B cell (primary cell): ENCODE results near the gene ANLN. TPM values are rescaled to one million over a fixed set of nuclear protein-coding genes. Genes with fewer than 3 reads are reported as not detected.

Experiments used
- ATAC-seq: fragments of 200-7000 bp; cut with Tn5 transposase; one replicate; pipeline ENCODE4 v1.10.0; 2021; ENCODE audit warnings: low read depth, mild to moderate bottlenecking, moderate number of reproducible peaks, moderate library complexity
- CTCF ChIA-PET: fragments of 350-600 bp; sonication (Branson Sonifier 250); formaldehyde crosslinking; loops from one replicate; lab custom pipeline; 2021; ENCODE audit warnings: antibody characterized with exemption, inconsistent platforms; lab: Charles Lee
- POLR2A ChIA-PET: fragments of 350-600 bp; sonication (Branson Sonifier 250); formaldehyde crosslinking; loops from one replicate; lab custom pipeline; 2021; ENCODE audit warnings: antibody characterized with exemption; lab: Charles Lee
- DNase-seq: peaks from one replicate; pipeline ENCODE4 v3.0.0; 2013
- H2AFZ ChIP-seq: 2 replicates; pipeline ENCODE4 v1.6.1; 2012; ENCODE audit warnings: mild to moderate bottlenecking, low read depth, low read length; ENCODE audit not compliant: insufficient read depth, poor library complexity, severe bottlenecking
- H3K27ac ChIP-seq, 2 donors: 1 replicate in 1 of 2; 2 replicates in 1 of 2; pipeline ENCODE4 v1.5.1; 2012 to 2013; ENCODE audit warnings: low read length in 2 of 2, mild to moderate bottlenecking in 2 of 2, moderate library complexity in 1 of 2
- H3K27me3 ChIP-seq, 4 experiments: fragments of 200-600 bp in 1 of 4; sonication (generic) in 1 of 4; replicated peaks in 1 of 4; 1 replicate in 2 of 4; 2 replicates in 2 of 4; pipeline versions ENCODE4 v1.6.1 to v1.7.0; 2013 to 2016; ENCODE audit warnings: low read length in 3 of 4, mild to moderate bottlenecking in 2 of 4, mixed read lengths in 1 of 4, moderate library complexity in 1 of 4; ENCODE audit not compliant: insufficient read depth in 4 of 4, control insufficient read depth in 3 of 4; ENCODE audit errors: control extremely low read depth in 1 of 4
- H3K36me3 ChIP-seq, 2 experiments: replicated peaks in 1 of 2; 1 replicate in 1 of 2; 2 replicates in 1 of 2; pipeline versions ENCODE4 v1.6.1 to v1.7.1; 2013; ENCODE audit warnings: low read length in 1 of 2; ENCODE audit not compliant: insufficient read depth in 2 of 2, control insufficient read depth in 1 of 2; ENCODE audit errors: control extremely low read depth in 1 of 2, extremely low read depth in 1 of 2
- H3K4me1 ChIP-seq, 2 donors: fragments of 200-600 bp in 1 of 2; sonication (generic) in 1 of 2; 1 replicate in 1 of 2; 2 replicates in 1 of 2; pipeline versions ENCODE4 v1.5.1 to v1.6.1; 2013 to 2017; ENCODE audit warnings: low read length in 2 of 2; ENCODE audit not compliant: control insufficient read depth in 2 of 2, insufficient read depth in 2 of 2
- H3K4me2 ChIP-seq: replicated peaks from 2 replicates; pipeline ENCODE3; 2012; ENCODE audit warnings: mild to moderate bottlenecking, low read depth, low read length; ENCODE audit not compliant: poor library complexity, severe bottlenecking
- H3K4me3 ChIP-seq, 5 experiments: fragments of 200-600 bp in 1 of 5; sonication (generic) in 1 of 5; 1 replicate in 3 of 5; 2 replicates in 2 of 5; pipeline versions ENCODE4 v1.5.1 to v1.7.0; 2011 to 2016; ENCODE audit warnings: low read length in 4 of 5, mild to moderate bottlenecking in 4 of 5, low read depth in 2 of 5, control low read depth in 1 of 5, moderate library complexity in 1 of 5; ENCODE audit not compliant: insufficient read depth in 1 of 5; ENCODE audit errors: control extremely low read depth in 1 of 5, extremely low read depth in 1 of 5
- H3K79me2 ChIP-seq: fragments of 200-600 bp; sonication (generic); one replicate; pipeline ENCODE4 v1.6.0; 2016; ENCODE audit warnings: low read length; ENCODE audit not compliant: control insufficient read depth, insufficient read depth
- H3K9ac ChIP-seq: fragments of 200-600 bp; sonication (generic); 2 replicates; pipeline ENCODE4 v1.6.1; 2017; ENCODE audit warnings: mild to moderate bottlenecking, low read length, moderate library complexity
- H3K9me3 ChIP-seq, 3 donors: one replicate each; pipeline versions ENCODE4 v1.6.1 to v1.7.1; 2013; ENCODE audit warnings: low read length in 2 of 3; ENCODE audit not compliant: control insufficient read depth in 2 of 3, insufficient read depth in 1 of 3; ENCODE audit errors: control extremely low read depth in 1 of 3
- H4K20me1 ChIP-seq: 2 replicates; pipeline ENCODE4 v1.6.0; 2012; ENCODE audit warnings: mild to moderate bottlenecking, low read length; ENCODE audit not compliant: insufficient read depth, control insufficient read depth, poor library complexity, severe bottlenecking
- H3K27ac Mint-ChIP-seq: one replicate; pipeline ENCODE4 v1.8.0; 2021; ENCODE audit warnings: mixed read lengths
- H3K27me3 Mint-ChIP-seq: one replicate; pipeline ENCODE4 v1.8.0; 2021; ENCODE audit warnings: mixed read lengths
- H3K4me1 Mint-ChIP-seq: one replicate; pipeline ENCODE4 v1.8.0; 2021; ENCODE audit warnings: mixed read lengths
- H3K4me3 Mint-ChIP-seq: one replicate; pipeline ENCODE4 v1.8.0; 2021; ENCODE audit warnings: mixed read lengths
- H3K9me3 Mint-ChIP-seq: one replicate; pipeline ENCODE4 v1.8.0; 2022; ENCODE audit warnings: mixed read lengths; ENCODE audit not compliant: insufficient read depth
- EZH2 ChIP-seq: IDR thresholded peaks from 2 replicates; pipeline ENCODE4 v1.6.1; 2012; ENCODE audit warnings: borderline replicate concordance, low read depth, mild to moderate bottlenecking, moderate library complexity, low read length; ENCODE audit not compliant: insufficient read depth, poor library complexity, severe bottlenecking
- WGBS: methylation state at CpG from one replicate; pipeline ENCODE4 v1.1.5; 2013; ENCODE audit warnings: missing lambda C conversion rate; ENCODE audit not compliant: insufficient coverage; 5-methylcytosine and 5-hydroxymethylcytosine counted together
- intact Hi-C: fragments of 100-400 bp; cut with micrococcal nuclease; formaldehyde crosslinking; loops from one replicate; pipeline ENCODE4 v1.10.0; 2022
- polyA plus RNA-seq: library from polyadenylated mRNA; depleted of rRNA; stranded (reverse); fragments of >200 nt; gene quantifications from 2 replicates; pipeline ENCODE4 v1.2.3, GENCODE V29; 2012
- total RNA-seq, 2 donors: library from RNA; stranded (reverse); fragments of 120-200 nt in 1 of 2; gene quantifications; 1 replicate in 1 of 2; 2 replicates in 1 of 2; pipeline versions ENCODE4 v1.2.3 to v1.2.4, GENCODE V29; 2013 to 2022
- TF ChIP-seq, protein P1 (sequence below): fragments of 200-600 bp; IDR thresholded peaks from one replicate; pipeline ENCODE4 v1.8.0; 2022; ENCODE audit warnings: antibody characterized with exemption, mild to moderate bottlenecking

ANLN gene
- total and polyA plus RNA-seq, 2 donors (not counting 1 experiment from before 2014, with no cell fraction given): 0.19 to 0.32 TPM

DNA sequence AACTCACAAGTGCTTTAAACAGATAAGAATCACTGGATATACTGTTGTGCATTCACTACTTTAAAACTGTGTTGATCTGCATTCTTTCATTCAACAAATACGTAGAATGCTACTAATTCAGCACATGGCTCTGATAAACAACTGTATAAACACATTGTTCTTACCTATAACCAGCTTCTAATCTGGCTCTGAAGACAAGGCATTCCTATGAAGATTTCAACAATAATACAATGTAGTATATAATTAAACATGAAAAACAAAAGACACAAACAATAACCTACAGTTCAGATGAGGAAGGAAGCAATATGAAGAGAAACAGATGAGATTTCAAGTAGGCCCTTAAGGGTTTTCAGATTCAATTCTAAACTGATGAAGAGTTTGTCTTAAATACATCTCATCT is 31.1 kb upstream of the ANLN start:
- DNase-seq (no peak), ATAC-seq (no peak)
- Histone ChIP-seq H3K4me3 (no peak overlapping the region), H3K36me3 (no peaks in the 10 kb centered on the region), H2AFZ (no peak overlapping the region), H3K9me3 (no peaks in the 10 kb centered on the region), H4K20me1 (no peaks in the 10 kb centered on the region), H3K4me2 (no peak overlapping the region), H3K27ac (no peak overlapping the region), H3K4me1 (no peaks in the 10 kb centered on the region), H3K79me2 (no peaks in the 10 kb centered on the region), H3K9ac (no peak overlapping the region), H3K27me3 (no peaks in the 10 kb centered on the region)
- Mint-ChIP-seq H3K27me3 (peaks cover 3% of the 10 kb centered on the region), H3K4me1 (no peaks in the 10 kb centered on the region), H3K27ac (no peak overlapping the region), H3K9me3 (no peaks in the 10 kb centered on the region), H3K4me3 (no peak overlapping the region)
- POLR2A ChIA-PET: interaction anchor here (1.3 kb wide), 1 partner anchor 9 kb away, joined by 4 read pairs; a partner anchor contains a TSS
- no CpG with 5 or more reads among the region's 1 CpG for WGBS
- intact Hi-C loops: no loop called here
- CTCF ChIA-PET: interaction anchor here (1.1 to 1.4 kb wide), 3 partner anchors 8 to 373 kb away, joined by 3 to 5 read pairs (median 3); a partner anchor contains a TSS
- TF ChIP-seq, protein P1, sequence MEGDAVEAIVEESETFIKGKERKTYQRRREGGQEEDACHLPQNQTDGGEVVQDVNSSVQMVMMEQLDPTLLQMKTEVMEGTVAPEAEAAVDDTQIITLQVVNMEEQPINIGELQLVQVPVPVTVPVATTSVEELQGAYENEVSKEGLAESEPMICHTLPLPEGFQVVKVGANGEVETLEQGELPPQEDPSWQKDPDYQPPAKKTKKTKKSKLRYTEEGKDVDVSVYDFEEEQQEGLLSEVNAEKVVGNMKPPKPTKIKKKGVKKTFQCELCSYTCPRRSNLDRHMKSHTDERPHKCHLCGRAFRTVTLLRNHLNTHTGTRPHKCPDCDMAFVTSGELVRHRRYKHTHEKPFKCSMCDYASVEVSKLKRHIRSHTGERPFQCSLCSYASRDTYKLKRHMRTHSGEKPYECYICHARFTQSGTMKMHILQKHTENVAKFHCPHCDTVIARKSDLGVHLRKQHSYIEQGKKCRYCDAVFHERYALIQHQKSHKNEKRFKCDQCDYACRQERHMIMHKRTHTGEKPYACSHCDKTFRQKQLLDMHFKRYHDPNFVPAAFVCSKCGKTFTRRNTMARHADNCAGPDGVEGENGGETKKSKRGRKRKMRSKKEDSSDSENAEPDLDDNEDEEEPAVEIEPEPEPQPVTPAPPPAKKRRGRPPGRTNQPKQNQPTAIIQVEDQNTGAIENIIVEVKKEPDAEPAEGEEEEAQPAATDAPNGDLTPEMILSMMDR: no peak
- no peak for TF ChIP-seq EZH2

DNA sequence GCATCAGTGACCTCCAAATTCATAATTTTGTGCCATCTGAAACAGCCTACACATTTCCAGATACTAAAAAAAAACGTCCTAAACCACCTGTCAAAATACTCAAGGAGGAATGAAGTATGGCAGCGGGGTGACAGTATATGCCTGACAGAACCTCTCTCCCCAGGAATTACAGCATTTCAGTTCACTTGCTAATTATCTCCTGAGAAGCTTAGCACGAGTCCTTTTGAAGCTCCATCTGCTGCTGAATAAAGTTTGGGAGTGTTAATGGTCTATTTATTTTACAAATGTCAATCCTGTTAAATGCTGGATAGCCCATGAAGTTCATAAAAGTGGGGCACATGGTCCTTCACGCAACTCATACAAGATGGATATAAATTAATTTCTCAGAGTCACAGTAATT is 29.4 kb upstream of the ANLN start:
- POLR2A ChIA-PET: no interaction called here
- no peaks in the 10 kb centered on the region for H3K4me1 Mint-ChIP-seq
- H3K27ac Mint-ChIP-seq: no peak overlapping the region
- ATAC-seq: no peak
- H3K27ac ChIP-seq: no peak overlapping the region
- H3K9me3 ChIP-seq: no peaks in the 10 kb centered on the region
- no peaks in the 10 kb centered on the region for H3K4me1 ChIP-seq
- no peak overlapping the region for H3K9ac ChIP-seq
- H3K27me3 Mint-ChIP-seq: no peaks in the 10 kb centered on the region
- CTCF ChIA-PET: no interaction called here
- DNase-seq: no peak
- no peaks in the 10 kb centered on the region for H3K27me3 ChIP-seq
- H3K4me2 ChIP-seq: no peak overlapping the region
- intact Hi-C loops: loop anchor here (10.0 kb wide), 1 partner anchor 665 kb away; the partner anchor contains the start of gene HERPUD2
- no peaks in the 10 kb centered on the region for H3K79me2 ChIP-seq
- no peaks in the 10 kb centered on the region for H4K20me1 ChIP-seq
- TF ChIP-seq, protein P1: no peak
- no peak for TF ChIP-seq EZH2
- WGBS: no CpG with 5 or more reads among the region's 4 CpGs
- H3K9me3 Mint-ChIP-seq: no peaks in the 10 kb centered on the region
- no peak overlapping the region for H2AFZ ChIP-seq
- H3K4me3 Mint-ChIP-seq: no peak overlapping the region
- no peak overlapping the region for H3K4me3 ChIP-seq
- H3K36me3 ChIP-seq: no peaks in the 10 kb centered on the region
